GM19025 (cell line): ENCODE measurements around the gene RERGL.
"Not testable (repeated sequence)": the region's sequence is repeated elsewhere in the genome, so short reads cannot be mapped to it uniquely, and the experiment has no call there.

Experiments
- ATAC-seq: cut with Tn5 transposase; IDR thresholded peaks from one replicate; pipeline ENCODE4 v1.9.1; 2021; ENCODE audit warnings: mild to moderate bottlenecking, low read depth, moderate library complexity; ENCODE audit not compliant: unreplicated experiment

RERGL gene

DNA sequence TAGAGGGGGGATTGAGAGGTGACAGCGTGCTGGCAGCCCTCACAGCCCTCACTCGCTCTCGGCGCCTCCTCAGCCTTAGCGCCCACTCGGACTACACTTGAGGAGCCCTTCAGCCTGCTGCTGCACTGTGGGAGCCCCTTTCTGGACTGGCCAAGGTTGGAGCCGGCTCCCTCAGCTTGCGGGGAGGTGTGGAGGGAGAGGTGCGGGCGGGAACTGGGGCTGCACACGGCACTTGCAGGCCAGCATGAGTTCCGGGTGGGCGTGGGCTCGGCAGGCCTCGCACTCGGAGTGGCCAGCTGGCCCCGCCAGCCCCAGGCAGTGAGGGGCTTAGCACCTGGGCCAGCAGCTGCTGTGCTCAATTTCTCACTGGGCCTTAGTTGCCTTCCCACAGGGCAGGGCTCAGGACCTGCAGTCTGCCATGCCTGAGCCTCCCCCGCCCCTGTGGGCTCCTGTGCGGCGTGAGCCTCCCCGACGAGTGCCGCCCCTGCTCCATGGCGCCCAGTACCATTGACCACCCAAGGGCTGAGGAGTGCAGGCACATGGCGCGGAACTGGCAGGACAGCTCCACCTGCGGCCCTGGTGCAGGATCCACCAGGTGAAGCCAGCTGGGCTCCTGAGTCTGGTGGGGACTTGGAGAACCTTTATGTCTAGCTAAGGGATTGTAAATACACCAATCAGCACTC lies 49.8 kb downstream of the RERGL start:
- ATAC-seq: not testable (repeated sequence)
